HEK293 (cell line): Measurements from ENCODE around the gene ZNF423.

Experiments used
- CTCF ChIA-PET: fragments of 350-600 bp; formaldehyde crosslinking; extraction: SDS; loops from one replicate; lab custom pipeline; 2021; ENCODE audit warnings: antibody characterized with exemption; lab: Yijun Ruan, JAX
- POLR2A ChIA-PET: fragments of 300-600 bp; formaldehyde crosslinking; extraction: SDS; loops from one replicate; lab custom pipeline; 2020; ENCODE audit warnings: antibody characterized with exemption, inconsistent platforms; lab: Yijun Ruan, JAX
- H3K27ac ChIP-seq: fragments of 200-500 bp; sonication (Bioruptor generic); 2 replicates; pipeline ENCODE4 v1.5.1; 2014; ENCODE audit warnings: low read depth, low read length, control low read depth, inconsistent platforms; ENCODE audit errors: extremely low read depth
- H3K36me3 ChIP-seq, 2 experiments: fragments of 200-500 bp in 1 of 2; sonication (Bioruptor generic) in 1 of 2; 1 replicate in 1 of 2; 2 replicates in 1 of 2; pipeline ENCODE4 v1.5.1; 2014 to 2017; ENCODE audit warnings: inconsistent platforms in 2 of 2, low read length in 2 of 2; ENCODE audit not compliant: control insufficient read depth in 2 of 2, insufficient read depth in 1 of 2
- H3K4me1 ChIP-seq: fragments of 200-500 bp; sonication (Bioruptor generic); 2 replicates; pipeline ENCODE4 v1.5.1; 2014; ENCODE audit warnings: mild to moderate bottlenecking, low read length, inconsistent platforms; ENCODE audit not compliant: control insufficient read depth, insufficient read depth
- H3K4me3 ChIP-seq: 2 replicates; pipeline ENCODE4 v1.5.1; 2011; ENCODE audit warnings: low read depth, mild to moderate bottlenecking, control low read depth, low read length, moderate library complexity
- H3K9me3 ChIP-seq: fragments of 200-500 bp; sonication (Bioruptor generic); 2 replicates; pipeline ENCODE4 v1.5.1; 2014; ENCODE audit warnings: low read depth, low read length, inconsistent platforms; ENCODE audit not compliant: control insufficient read depth, insufficient read depth
- HOXC10 ChIP-seq: sonication (generic); formaldehyde crosslinking; IDR thresholded peaks from 2 replicates; pipeline ENCODE4 v1.8.1; 2023; ENCODE audit warnings: mild to moderate bottlenecking, missing genetic modification reagents
- HOXD13 ChIP-seq: sonication (generic); formaldehyde crosslinking; IDR thresholded peaks from 2 replicates; pipeline ENCODE4 v1.8.0; 2022; ENCODE audit warnings: missing genetic modification reagents, borderline replicate concordance
- KLF1 ChIP-seq: fragments of 450-650 bp; formaldehyde crosslinking; IDR thresholded peaks from 2 replicates; pipeline ENCODE4 v1.5.1; 2016; ENCODE audit warnings: missing biosample characterization, missing genetic modification characterization
- SALL2 ChIP-seq: fragments of 450-650 bp; formaldehyde crosslinking; IDR thresholded peaks from 2 replicates; pipeline ENCODE4 v1.5.0; 2017; ENCODE audit warnings: missing biosample characterization, mild to moderate bottlenecking, missing genetic modification characterization, borderline replicate concordance
- SP3 ChIP-seq: fragments of 450-650 bp; formaldehyde crosslinking; IDR thresholded peaks from 2 replicates; pipeline ENCODE4 v1.5.1; 2016; ENCODE audit warnings: missing biosample characterization, missing genetic modification characterization
- TRIM28 ChIP-seq: IDR thresholded peaks from 2 replicates; pipeline ENCODE4 v1.6.1; 2011; ENCODE audit warnings: low read length, control low read depth, borderline replicate concordance
- WT1 ChIP-seq: fragments of 450-650 bp; formaldehyde crosslinking; IDR thresholded peaks from 2 replicates; pipeline ENCODE4 v1.5.1; 2016; ENCODE audit warnings: missing biosample characterization, missing genetic modification characterization
- ZFHX2 ChIP-seq: fragments of 450-650 bp; formaldehyde crosslinking; conservative IDR thresholded peaks from 2 replicates; pipeline ENCODE4 v1.5.1; 2016; ENCODE audit warnings: missing biosample characterization, missing genetic modification characterization
- ZFP3 ChIP-seq: fragments of 450-650 bp; formaldehyde crosslinking; IDR thresholded peaks from 2 replicates; pipeline ENCODE4 v1.5.1; 2016; ENCODE audit warnings: low read depth, missing biosample characterization, missing genetic modification characterization
- ZNF112 ChIP-seq: fragments of 450-650 bp; formaldehyde crosslinking; IDR thresholded peaks from 2 replicates; pipeline ENCODE4 v1.5.0; 2017; ENCODE audit warnings: missing biosample characterization, missing genetic modification characterization
- ZNF146 ChIP-seq: fragments of 450-650 bp; formaldehyde crosslinking; IDR thresholded peaks from 2 replicates; pipeline ENCODE4 v1.5.1; 2016; ENCODE audit warnings: missing biosample characterization, missing genetic modification characterization
- ZNF157 ChIP-seq: fragments of 450-650 bp; formaldehyde crosslinking; IDR thresholded peaks from 2 replicates; pipeline ENCODE4 v1.5.1; 2016; ENCODE audit warnings: missing biosample characterization, missing genetic modification characterization
- ZNF211 ChIP-seq: fragments of 450-650 bp; formaldehyde crosslinking; IDR thresholded peaks from 2 replicates; pipeline ENCODE4 v1.5.1; 2016; ENCODE audit warnings: low read depth, missing biosample characterization, missing genetic modification characterization
- ZNF221 ChIP-seq: fragments of 450-650 bp; formaldehyde crosslinking; IDR thresholded peaks from 2 replicates; pipeline ENCODE4 v1.5.1; 2017; ENCODE audit warnings: missing biosample characterization, missing genetic modification characterization, borderline replicate concordance
- ZNF292 ChIP-seq: fragments of 450-650 bp; formaldehyde crosslinking; IDR thresholded peaks from 2 replicates; pipeline ENCODE4 v1.5.1; 2016; ENCODE audit warnings: low read depth, missing biosample characterization, missing genetic modification characterization, borderline replicate concordance
- ZNF324 ChIP-seq: fragments of 450-650 bp; formaldehyde crosslinking; IDR thresholded peaks from 2 replicates; pipeline ENCODE4 v1.5.1; 2016; ENCODE audit warnings: missing biosample characterization, missing genetic modification characterization
- ZNF394 ChIP-seq: fragments of 450-650 bp; formaldehyde crosslinking; IDR thresholded peaks from 2 replicates; pipeline ENCODE4 v1.5.1; 2016; ENCODE audit warnings: missing biosample characterization, missing genetic modification characterization, mild to moderate bottlenecking, moderate library complexity, borderline replicate concordance
- ZNF433 ChIP-seq: fragments of 450-650 bp; formaldehyde crosslinking; IDR thresholded peaks from 2 replicates; pipeline ENCODE4 v1.5.1; 2016; ENCODE audit warnings: missing biosample characterization, missing genetic modification characterization, low read depth
- ZNF558 ChIP-seq: fragments of 450-650 bp; formaldehyde crosslinking; IDR thresholded peaks from 2 replicates; pipeline ENCODE4 v1.5.1; 2016; ENCODE audit warnings: missing biosample characterization, missing genetic modification characterization
- ZNF571 ChIP-seq: fragments of 450-650 bp; formaldehyde crosslinking; IDR thresholded peaks from 2 replicates; pipeline ENCODE4 v1.5.0; 2017; ENCODE audit warnings: missing biosample characterization, missing genetic modification characterization
- ZNF623 ChIP-seq: fragments of 450-650 bp; formaldehyde crosslinking; IDR thresholded peaks from 2 replicates; pipeline ENCODE4 v1.5.1; 2016; ENCODE audit warnings: missing biosample characterization, missing genetic modification characterization
- ZNF664 ChIP-seq: fragments of 450-650 bp; formaldehyde crosslinking; IDR thresholded peaks from 2 replicates; pipeline ENCODE4 v1.5.1; 2016; ENCODE audit warnings: missing biosample characterization, missing genetic modification characterization
- ZNF747 ChIP-seq: fragments of 450-650 bp; formaldehyde crosslinking; IDR thresholded peaks from 2 replicates; pipeline ENCODE4 v1.5.1; 2016; ENCODE audit warnings: missing biosample characterization, missing genetic modification characterization
- ZNF776 ChIP-seq: fragments of 450-650 bp; formaldehyde crosslinking; IDR thresholded peaks from 2 replicates; pipeline ENCODE4 v1.5.0; 2017; ENCODE audit warnings: missing biosample characterization, missing genetic modification characterization, borderline replicate concordance
- TF ChIP-seq, protein P1 (sequence below): fragments of 450-650 bp; formaldehyde crosslinking; IDR thresholded peaks from 2 replicates; pipeline ENCODE4 v1.5.1; 2017; ENCODE audit warnings: missing biosample characterization, missing genetic modification characterization
- TF ChIP-seq, protein P2 (sequence below): fragments of 450-650 bp; formaldehyde crosslinking; IDR thresholded peaks from 2 replicates; pipeline ENCODE4 v1.5.1; 2016; ENCODE audit warnings: missing biosample characterization, missing genetic modification characterization
- TF ChIP-seq, protein P3 (sequence below): fragments of 450-650 bp; formaldehyde crosslinking; IDR thresholded peaks from 2 replicates; pipeline ENCODE4 v1.5.1; 2016; ENCODE audit warnings: missing biosample characterization, missing genetic modification characterization, borderline replicate concordance
- TF ChIP-seq, protein P4 (sequence below): fragments of 450-650 bp; formaldehyde crosslinking; IDR thresholded peaks from 2 replicates; pipeline ENCODE4 v1.5.1; 2016; ENCODE audit warnings: missing biosample characterization, missing genetic modification characterization

The ZNF423 gene

DNA sequence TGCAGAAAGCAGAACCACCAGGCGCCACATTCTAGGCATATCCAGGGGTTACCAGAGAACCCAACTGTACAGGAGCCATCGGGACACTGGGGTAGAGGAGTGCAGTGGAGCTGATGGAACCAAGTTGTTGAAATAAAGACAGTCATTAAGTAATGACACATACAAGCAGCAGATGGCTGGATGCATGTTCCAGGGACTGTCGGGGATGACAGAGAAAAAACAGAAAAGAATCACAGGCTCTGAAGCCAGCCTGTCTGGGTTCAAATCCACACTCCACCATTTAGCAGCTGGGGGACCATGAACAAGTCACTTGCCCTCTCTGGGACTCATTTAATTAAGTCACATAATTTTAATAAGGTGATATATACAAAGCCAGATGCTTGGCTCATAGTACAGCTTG, 117.1 kb downstream of the ZNF423 start:
- Histone ChIP-seq H3K4me3 (no peak overlapping the region), H3K36me3 (no peaks in the 10 kb centered on the region)
- no peak for TF ChIP-seq ZNF776 (tag by site-specific recombination)
- TF ChIP-seq ZFP3 (tag by site-specific recombination) = no peak
- TF ChIP-seq ZNF221 (tag by site-specific recombination) = no peak
- TF ChIP-seq, protein P1, sequence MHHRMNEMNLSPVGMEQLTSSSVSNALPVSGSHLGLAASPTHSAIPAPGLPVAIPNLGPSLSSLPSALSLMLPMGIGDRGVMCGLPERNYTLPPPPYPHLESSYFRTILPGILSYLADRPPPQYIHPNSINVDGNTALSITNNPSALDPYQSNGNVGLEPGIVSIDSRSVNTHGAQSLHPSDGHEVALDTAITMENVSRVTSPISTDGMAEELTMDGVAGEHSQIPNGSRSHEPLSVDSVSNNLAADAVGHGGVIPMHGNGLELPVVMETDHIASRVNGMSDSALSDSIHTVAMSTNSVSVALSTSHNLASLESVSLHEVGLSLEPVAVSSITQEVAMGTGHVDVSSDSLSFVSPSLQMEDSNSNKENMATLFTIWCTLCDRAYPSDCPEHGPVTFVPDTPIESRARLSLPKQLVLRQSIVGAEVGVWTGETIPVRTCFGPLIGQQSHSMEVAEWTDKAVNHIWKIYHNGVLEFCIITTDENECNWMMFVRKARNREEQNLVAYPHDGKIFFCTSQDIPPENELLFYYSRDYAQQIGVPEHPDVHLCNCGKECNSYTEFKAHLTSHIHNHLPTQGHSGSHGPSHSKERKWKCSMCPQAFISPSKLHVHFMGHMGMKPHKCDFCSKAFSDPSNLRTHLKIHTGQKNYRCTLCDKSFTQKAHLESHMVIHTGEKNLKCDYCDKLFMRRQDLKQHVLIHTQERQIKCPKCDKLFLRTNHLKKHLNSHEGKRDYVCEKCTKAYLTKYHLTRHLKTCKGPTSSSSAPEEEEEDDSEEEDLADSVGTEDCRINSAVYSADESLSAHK = no peak
- no peak for TF ChIP-seq ZNF747
- TF ChIP-seq ZNF558 = no peak
- TF ChIP-seq, protein P2, sequence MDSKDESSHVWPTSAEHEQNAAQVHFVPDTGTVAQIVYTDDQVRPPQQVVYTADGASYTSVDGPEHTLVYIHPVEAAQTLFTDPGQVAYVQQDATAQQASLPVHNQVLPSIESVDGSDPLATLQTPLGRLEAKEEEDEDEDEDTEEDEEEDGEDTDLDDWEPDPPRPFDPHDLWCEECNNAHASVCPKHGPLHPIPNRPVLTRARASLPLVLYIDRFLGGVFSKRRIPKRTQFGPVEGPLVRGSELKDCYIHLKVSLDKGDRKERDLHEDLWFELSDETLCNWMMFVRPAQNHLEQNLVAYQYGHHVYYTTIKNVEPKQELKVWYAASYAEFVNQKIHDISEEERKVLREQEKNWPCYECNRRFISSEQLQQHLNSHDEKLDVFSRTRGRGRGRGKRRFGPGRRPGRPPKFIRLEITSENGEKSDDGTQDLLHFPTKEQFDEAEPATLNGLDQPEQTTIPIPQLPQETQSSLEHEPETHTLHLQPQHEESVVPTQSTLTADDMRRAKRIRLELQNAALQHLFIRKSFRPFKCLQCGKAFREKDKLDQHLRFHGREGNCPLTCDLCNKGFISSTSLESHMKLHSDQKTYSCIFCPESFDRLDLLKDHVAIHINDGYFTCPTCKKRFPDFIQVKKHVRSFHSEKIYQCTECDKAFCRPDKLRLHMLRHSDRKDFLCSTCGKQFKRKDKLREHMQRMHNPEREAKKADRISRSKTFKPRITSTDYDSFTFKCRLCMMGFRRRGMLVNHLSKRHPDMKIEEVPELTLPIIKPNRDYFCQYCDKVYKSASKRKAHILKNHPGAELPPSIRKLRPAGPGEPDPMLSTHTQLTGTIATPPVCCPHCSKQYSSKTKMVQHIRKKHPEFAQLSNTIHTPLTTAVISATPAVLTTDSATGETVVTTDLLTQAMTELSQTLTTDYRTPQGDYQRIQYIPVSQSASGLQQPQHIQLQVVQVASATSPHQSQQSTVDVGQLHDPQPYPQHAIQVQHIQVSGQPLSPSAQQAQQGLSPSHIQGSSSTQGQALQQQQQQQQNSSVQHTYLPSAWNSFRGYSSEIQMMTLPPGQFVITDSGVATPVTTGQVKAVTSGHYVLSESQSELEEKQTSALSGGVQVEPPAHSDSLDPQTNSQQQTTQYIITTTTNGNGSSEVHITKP (tag by site-specific recombination) = no peak
- TF ChIP-seq, protein P3, sequence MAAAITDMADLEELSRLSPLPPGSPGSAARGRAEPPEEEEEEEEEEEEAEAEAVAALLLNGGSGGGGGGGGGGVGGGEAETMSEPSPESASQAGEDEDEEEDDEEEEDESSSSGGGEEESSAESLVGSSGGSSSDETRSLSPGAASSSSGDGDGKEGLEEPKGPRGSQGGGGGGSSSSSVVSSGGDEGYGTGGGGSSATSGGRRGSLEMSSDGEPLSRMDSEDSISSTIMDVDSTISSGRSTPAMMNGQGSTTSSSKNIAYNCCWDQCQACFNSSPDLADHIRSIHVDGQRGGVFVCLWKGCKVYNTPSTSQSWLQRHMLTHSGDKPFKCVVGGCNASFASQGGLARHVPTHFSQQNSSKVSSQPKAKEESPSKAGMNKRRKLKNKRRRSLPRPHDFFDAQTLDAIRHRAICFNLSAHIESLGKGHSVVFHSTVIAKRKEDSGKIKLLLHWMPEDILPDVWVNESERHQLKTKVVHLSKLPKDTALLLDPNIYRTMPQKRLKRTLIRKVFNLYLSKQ (tag by site-specific recombination) = no peak
- no peak for TF ChIP-seq ZNF433 (tag by site-specific recombination)
- TF ChIP-seq ZNF292 (tag by site-specific recombination) = no peak
- TF ChIP-seq, all 188 proteins: peak for 0
- no peaks in the 10 kb centered on the region for H3K9me3 ChIP-seq
- no peaks in the 10 kb centered on the region for H3K4me1 ChIP-seq
- CTCF ChIA-PET = interaction anchor here (0.6 kb wide), 1 partner anchor 65 kb away, joined by 3 read pairs; no protein-coding TSS in a partner anchor
- no peak overlapping the region for H3K27ac ChIP-seq
- POLR2A ChIA-PET = no interaction called here

DNA sequence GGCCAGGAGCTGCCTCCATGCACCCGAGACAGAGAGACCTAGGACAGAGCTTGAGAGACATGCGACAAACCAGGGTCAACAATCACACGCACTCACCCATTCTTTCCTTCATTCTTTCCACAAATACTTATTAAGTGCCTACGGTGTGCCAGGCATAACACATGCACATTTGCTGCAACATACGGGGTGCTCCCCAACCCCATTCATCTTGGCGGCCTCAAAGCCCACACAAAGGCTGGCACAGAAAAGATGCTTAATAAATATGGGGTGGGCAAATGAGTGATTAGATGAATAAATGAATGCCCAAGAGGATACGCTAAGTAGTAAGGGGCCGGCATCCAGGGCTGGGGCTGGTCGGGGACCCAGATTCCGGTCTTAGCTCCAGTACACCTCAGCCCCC, 117.9 kb downstream of the ZNF423 start:
- H3K4me3 ChIP-seq = no peak overlapping the region
- TF ChIP-seq ZNF324 (tag by site-specific recombination) = no peak
- TF ChIP-seq ZNF211 (tag by site-specific recombination) = no peak
- TF ChIP-seq HOXC10 (CRISPR knock-in tag) = no peak
- TF ChIP-seq TRIM28 = no peak
- no peak for TF ChIP-seq ZNF571 (tag by site-specific recombination)
- TF ChIP-seq ZNF623 = no peak
- TF ChIP-seq ZNF221 (tag by site-specific recombination) = no peak
- TF ChIP-seq ZNF146 = no peak
- TF ChIP-seq, protein P4, sequence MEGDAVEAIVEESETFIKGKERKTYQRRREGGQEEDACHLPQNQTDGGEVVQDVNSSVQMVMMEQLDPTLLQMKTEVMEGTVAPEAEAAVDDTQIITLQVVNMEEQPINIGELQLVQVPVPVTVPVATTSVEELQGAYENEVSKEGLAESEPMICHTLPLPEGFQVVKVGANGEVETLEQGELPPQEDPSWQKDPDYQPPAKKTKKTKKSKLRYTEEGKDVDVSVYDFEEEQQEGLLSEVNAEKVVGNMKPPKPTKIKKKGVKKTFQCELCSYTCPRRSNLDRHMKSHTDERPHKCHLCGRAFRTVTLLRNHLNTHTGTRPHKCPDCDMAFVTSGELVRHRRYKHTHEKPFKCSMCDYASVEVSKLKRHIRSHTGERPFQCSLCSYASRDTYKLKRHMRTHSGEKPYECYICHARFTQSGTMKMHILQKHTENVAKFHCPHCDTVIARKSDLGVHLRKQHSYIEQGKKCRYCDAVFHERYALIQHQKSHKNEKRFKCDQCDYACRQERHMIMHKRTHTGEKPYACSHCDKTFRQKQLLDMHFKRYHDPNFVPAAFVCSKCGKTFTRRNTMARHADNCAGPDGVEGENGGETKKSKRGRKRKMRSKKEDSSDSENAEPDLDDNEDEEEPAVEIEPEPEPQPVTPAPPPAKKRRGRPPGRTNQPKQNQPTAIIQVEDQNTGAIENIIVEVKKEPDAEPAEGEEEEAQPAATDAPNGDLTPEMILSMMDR (tag by site-specific recombination) = no peak
- no peak for TF ChIP-seq ZNF112 (tag by site-specific recombination)
- TF ChIP-seq SP3 (tag by site-specific recombination) = no peak
- TF ChIP-seq ZNF664 (tag by site-specific recombination) = no peak
- no peak for TF ChIP-seq ZNF157 (tag by site-specific recombination)
- no peak for TF ChIP-seq HOXD13
- no peak for TF ChIP-seq ZNF394
- TF ChIP-seq WT1 = no peak
- no peak for TF ChIP-seq ZFHX2
- no peak for TF ChIP-seq KLF1
- TF ChIP-seq SALL2 (tag by site-specific recombination) = no peak
- TF ChIP-seq, all 188 proteins: peak for 0
- ChIA-PET POLR2A (no interaction called here), CTCF (interaction anchor here (0.6 kb wide), 1 partner anchor 64 kb away, joined by 3 read pairs; no protein-coding TSS in a partner anchor)
- Histone ChIP-seq H3K36me3 (no peaks in the 10 kb centered on the region), H3K27ac (no peak overlapping the region), H3K9me3 (no peaks in the 10 kb centered on the region), H3K4me1 (peaks cover 1% of the 10 kb centered on the region; the same call in 1 of the 2 replicates)
